Stimulated activated CD8-positive, alpha-beta memory T cell treated with anti-CD3 and anti-CD28 coated beads, Interleukin-4, amount 100 ng/mL, for 48 hours (primary cell): ENCODE results near the gene TBC1D9.

Experiments used
- DNase-seq: peaks from one replicate; pipeline ENCODE4 v3.0.0-alpha.2; 2020

The TBC1D9 gene

DNA sequence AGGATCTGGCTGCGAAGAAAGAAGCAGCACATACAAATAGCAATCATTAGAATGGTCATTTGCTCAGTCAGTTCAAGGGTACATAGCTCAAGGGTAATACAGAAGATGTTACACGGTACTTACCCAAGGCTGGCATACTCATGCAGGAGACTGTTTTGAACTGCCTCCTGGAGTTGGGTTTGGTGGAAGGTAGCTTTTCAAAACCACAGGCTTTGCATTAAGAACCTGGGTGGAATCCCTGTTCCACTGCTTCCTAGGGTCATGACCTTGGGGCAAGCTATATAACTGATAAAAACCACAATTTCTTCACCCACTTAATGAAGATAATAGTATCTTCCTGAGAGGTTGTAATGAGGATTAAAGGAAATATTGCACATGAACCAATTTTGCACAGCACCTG is 36.5 kb downstream of the TBC1D9 start:
- no peak for DNase-seq

DNA sequence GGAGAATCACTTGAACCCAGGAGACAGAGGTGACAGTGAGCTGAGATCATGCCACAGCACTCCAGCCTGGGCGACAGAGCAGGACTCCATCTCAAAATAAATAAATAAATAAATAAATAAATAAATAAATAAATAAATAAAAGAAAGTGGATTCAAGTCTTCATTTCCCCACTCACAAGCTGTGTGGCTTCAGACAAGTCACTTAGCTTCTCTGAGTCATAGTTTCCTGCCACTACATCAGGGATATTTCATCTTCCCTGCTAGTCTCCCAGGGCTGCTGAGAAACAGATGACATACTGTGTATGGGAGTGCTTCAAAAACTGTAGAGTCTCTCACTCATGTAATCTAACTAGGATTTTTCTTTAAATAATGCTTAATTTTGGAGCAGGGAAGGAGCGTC is 37.2 kb downstream of the TBC1D9 start:
- DNase-seq, result no peak

DNA sequence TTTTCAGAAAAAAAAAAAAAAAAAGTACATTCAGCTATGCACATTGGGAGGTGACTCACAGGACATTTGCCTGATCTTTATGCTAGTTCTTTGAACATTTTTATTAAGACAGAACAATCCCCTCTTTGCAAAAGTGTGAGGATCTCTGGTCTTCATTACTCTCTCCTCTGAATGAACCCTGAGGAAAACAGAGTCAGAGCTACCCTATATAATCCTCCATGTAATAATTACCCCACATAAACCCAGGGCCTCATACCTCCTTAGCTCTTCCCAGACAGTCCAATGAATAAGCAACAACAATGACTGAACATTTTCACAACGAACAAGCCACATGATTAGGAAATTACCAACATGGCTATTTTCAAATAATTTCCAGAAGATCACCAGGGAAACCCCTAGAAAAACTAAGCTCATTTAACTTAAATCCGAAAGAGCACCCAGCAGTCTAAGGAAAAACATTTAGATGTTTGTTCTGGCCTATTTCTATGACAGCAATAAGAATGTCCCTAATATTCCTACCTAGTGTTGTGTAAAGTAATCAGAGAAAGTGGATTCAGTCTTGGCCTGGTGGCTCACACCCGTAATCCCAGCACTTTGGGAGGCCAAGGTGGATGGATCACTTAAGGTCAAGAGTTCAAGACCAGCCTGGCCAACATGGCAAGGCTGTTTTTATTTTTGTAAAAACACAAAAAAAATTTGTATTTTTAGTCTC is 37.8 kb downstream of the TBC1D9 start:
- DNase-seq, result no peak

DNA sequence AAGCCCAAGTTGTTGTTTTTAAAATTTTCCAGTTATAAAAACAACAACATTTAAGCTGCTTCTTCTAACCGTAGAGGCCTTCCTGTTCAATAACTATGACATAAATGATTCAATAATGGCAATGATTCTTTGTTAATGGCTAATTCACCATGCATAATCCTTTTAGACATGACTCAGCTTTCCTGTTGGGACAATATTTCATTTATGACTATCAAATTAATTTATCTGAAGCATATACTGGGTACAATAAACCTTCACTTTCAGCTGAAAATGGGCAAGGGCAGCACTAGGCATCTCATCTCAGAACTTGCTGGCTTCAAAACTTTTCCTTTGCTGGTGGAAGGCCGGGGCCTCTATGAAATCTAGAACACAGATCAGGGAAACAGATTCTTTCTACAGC is 38.9 kb downstream of the TBC1D9 start:
- DNase-seq, result no peak

DNA sequence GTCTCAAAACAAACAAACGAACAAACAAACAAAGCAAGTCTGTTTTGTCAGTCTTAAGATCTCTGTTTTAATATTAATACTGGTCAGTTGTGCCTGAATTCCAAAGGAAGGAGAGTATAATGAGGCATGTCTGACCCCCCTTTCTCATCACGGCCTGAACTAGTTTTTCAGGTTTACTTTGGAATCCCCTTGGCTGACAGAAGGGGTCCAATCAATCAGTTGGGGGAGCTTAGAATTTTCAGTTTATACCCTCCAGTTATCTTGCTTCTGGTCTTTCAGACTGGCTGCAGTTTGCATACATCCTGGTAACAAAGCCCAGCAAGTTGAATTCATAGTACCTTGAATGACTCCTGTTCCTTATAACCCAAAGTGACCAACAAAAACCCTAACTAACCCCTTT is 41.1 kb downstream of the TBC1D9 start:
- DNase-seq, result no peak

DNA sequence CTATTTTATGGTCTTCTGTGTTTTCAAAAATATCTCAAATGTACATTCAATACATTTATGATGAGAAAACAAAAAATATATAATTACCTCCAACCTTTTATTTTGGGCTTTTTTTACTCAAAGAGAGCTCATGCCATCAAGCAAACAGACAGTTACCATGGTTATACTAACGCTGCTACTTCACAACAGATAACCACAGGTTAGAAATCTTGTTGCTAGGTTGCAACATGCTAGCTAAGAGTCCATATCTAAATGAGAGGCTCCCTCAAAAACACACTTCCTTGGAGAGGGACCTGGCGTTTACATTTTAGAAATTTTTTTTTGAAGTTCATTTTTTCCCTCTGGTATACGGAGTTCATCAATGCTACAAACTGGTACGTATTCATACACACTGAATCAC is 44.3 kb downstream of the TBC1D9 start:
- no peak for DNase-seq

DNA sequence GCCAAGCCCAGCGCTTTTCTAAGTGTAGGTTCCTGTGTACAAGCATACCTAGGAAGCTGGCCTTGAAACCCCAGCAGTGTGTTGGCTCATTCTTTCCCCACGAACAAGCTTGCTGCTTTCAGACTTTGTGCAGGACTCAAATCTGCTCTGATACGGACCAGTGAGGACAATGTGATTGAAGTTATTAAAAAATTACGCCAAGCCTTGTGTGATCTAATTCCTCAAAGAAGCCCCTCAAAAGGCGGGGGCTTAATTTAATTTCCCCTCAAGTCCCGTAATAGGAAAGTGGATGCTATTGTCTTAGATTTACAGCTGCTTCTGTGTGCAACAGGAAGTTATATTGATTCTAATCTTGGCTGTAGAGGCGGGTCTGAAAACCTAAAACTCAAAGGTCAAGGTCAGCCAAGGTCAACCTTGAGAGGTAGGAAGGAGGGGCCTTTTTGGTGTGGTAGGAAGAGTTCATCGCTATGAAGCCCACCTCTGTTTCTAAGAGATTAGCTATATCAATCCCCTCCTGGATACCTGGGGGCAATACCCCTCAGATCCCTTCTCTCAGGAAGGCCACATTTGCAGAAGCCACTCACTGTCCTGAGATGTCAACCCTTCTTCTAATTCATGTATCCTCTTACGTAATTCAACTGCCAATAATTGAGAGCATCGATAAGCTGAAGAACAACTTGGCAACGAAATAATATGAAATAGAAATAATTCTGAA is 45.1 kb downstream of the TBC1D9 start:
- DNase-seq, result no peak

DNA sequence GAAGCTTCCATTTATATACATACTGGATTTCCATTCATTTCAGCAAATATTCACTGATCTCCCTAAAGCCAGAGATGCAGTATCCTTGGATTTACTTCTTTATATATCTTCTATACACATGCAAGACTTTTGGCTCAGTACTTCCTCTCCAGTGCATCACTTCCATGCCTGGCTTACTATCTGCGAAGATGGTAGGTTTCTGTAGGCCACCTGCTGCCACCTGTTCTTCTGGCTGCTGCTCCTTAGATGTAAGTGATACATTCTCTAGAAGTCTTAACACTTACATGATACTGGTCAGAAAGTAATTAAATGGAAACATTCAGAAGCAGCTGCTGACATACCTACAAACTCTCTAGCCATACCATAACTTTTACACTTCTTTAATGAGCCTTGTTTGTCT is 48.9 kb downstream of the TBC1D9 start:
- no peak for DNase-seq

DNA sequence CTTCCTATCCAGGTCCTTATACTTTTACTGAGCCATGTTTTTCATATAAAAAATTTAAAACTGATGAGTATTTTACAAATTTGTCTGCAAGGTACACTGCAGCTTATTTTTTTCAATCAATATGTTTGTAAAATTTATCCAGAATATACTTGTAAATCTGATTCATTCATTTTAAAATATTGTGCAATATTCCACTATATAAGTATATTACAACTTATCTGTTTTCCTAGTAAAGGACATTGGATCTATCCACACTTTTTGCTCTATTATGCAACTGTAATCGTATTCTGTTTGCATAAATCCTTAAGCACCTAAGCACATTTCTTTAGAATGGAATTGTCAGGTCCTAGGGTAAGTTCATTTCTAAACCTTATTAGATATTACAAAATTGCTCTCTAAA is 49.5 kb downstream of the TBC1D9 start:
- no peak for DNase-seq

DNA sequence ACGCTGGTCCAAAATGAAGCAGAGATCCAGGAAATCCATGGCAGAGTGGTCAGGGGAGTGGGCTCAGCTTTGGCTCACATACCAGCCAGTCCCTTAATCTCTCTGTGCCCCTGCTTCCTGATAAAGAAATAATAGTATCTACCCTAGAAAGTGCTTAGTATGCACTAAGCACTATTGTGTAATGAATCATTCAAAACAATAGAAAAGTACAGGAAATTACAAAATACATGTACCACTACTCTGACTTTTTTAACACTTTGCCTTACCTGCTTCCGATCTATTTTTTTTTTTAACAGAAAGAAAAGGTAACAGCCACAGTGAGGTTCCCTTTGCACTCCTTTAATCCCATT is 49.9 kb downstream of the TBC1D9 start:
- no peak for DNase-seq

DNA sequence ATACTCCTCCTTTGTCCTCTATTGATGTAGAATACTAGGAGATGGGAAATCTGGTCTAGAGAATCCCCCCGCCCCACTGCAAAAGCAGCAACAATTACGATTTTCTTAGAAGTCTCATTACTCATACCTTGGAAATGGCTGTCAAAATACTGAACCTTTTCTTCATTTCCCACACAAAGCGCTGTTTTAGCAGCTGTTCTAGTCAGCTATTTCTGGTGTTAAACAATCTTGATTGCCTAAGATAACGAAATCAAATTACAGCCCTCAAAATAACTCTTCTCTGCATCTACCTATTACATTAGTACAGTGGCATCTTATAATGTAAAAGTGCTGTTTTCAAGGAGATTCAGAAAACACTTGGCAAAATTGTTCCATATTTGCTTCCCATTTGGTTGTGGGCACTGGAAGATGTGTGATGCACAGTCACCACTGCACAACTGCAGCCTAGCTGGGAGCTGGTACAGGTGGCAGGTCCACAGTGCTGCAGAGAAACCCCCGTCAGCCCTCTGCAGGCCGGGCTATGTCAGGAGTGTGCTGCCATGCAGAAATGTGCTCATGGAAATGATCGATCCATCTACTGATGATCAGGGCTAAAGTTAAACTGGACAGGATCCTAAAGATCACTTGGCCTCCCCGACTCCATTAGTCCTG is 50.4 kb downstream of the TBC1D9 start:
- DNase-seq, result no peak

DNA sequence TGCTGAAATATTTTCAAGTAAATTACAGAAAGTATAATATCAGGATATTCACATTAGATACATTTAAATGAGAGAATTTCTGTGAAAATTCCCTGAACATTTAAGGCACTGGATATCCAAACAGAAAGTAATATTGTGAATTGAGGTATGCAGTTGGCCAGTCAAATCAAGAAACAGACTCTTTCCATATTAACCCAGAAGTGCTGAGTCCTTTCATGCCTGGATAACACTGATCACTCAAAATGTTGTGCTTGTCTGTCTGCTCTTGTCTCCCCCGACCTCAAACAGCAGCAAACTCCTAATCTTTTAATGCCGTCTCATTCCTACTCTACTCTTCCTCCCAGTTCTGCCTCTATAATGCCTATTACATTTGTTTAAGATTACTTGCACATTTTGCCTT is 51.2 kb downstream of the TBC1D9 start:
- no peak for DNase-seq

DNA sequence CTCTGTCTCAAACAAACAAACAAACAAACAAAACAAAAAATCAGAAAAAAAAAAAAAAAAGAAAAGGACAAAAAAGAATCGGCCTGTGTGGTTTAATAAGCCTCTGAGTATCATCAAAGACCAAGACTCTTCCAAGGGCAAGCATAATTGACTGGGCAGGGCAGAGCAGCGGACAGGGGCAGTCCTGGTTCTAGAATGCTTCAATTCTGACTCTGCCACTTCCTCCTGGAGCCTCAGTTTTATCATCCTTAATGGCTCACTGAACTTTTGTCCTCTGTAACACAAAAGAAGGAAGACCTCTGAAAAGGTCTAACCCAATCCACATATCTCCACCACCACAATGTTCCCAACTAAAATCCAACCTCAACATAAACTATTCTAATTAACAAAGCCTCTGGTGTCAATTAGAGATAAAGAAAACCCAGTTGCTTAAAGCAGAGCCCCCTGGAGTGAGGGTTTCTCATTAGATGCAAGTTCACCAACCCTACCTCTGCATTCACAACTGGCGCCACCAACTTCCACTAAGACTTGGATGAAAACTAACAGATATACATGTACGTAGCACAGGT is 51.7 kb downstream of the TBC1D9 start:
- DNase-seq, result no peak

DNA sequence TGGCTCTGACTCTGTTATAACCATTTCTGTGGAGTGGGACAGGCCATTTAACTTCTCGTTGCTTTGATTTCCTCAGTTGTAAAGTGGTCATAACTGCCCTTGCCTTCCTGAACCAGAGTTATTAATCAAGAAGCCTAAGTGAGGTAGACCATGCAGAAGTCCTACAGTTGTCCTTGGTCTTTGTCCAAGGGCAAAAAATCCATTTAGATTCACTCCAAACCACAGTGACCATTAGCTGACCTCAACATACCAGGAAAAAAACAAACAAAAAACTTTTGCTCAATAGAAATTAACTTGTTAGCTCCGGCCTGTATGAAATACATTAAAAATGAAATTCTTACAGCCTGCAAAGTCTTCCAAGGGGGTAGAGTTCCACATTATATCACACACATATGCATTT is 52.7 kb downstream of the TBC1D9 start:
- DNase-seq, result no peak

DNA sequence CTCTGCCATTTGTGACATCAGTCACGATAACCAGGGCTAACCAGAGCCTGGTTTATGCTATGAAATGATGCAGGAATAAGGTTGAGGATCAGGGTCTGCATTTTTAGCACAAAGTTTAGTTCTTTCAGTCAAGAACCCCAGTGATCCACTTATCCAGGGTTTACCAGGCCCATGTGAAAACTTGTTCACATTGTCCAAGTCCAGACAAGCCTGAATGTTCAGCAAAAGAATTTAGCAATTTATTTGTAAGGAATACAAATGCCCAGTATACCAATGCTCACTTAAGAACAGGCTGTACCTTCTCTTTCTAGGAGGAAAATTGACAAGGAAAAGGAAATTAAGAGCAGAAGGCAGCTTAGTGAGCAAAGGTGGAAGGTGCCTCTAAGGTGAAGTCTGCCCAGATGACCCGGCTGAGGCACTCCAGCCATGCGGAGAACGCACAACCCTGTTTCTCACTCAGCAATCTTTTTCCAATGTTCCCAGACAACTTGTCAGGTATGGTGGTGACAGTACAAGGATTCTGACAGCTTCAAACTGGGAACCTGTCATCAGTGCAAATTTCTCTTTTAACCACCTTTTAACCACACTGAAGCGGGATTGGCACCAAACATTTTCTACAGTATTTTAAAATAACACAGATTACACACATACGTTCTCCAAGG is 54.0 kb downstream of the TBC1D9 start:
- no peak for DNase-seq

DNA sequence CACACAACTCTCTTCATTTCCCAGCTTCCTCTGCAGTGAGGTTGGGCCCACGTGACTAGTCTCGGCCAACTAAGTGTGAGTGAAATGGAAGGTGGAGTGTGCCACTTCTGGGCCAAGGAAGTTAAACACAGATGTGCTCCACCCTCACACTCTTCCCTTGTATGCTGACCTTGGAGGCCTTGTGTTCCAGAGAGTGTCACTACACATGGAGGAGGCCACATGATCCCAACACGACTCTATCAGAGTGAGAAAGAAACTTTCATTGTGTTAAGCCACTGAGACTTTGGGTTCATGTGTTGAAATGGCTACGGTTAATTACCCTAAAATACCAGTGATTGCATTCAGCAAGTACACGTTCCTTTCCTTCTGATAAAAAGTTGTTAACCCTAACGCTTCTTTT is 55.1 kb downstream of the TBC1D9 start:
- DNase-seq, result no peak

DNA sequence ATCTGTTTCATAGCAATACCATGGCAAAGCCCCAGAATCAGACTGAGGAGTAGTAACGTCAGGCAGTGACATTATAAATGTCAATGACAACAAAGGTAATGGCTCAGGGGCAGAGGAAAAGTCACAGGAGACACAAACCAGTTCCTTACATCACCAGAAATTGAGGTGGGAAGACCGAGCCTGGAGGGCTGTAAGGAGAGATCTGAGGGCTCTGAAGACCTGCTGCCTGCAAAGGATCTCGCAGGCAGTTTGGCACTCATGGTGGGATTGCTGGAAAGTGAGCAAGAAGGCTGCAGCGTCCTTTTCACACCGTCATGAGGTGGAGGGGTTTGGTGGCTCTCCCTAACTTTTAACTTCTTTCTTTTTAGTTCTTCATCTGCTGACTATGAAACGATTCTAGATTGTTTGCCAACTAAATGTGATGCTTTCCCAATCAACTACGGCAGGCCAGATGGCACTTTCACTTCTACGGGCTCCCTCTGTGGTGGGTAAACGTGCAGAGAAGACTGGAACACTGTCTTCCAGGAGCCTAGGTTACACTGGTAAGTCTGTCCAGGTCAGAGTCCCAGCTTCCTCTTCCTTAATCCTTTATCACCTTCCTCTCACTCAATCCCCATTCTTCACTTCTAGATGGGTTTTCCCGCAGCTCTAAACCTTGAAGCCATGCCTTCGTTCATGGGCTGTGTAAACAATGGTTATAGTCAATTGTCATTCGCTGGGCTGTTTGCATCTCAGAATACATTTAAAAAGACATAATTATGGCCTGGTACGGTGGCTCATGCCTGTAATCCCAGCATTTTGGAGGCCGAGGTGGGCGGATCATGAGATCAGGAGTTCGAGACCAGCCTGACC is 58.2 kb downstream of the TBC1D9 start:
- DNase-seq, result no peak

DNA sequence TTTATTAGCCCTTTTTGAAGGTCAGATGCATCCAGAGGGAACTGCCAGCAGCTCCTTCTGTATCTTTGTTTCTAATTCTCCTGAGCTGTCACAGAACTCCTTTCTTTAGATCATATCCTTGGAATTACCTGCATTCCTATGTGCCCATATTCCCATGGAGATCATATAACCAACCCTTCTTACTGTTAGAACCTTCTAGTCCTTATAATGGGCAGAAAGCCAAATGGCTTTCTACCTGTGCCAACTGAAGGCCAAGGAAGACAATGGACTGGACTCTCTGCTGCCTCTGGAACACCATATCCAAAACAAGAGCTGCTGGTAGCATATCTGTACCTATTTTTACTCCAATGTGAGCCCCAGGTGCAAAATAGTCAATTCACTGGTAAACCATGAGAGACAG is 60.7 kb downstream of the TBC1D9 start:
- no peak for DNase-seq

DNA sequence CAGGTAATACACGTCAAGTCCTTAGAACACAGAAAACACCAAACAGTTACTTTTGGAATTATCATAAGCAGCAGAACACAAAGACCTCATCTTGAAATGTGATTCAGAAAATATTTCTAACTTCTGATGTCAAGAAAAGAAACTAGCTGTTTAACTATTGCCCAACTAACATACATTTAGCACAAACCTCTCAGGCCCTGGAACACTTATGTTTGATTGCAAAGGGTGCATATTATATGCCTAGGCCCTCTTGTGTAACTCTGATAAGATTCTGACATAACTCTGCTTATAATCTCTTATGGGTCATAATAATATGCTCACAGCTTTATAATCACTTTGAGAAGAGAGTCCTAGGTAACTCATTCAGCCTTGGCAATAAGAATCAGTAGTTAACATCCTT is 62.6 kb downstream of the TBC1D9 start:
- DNase-seq, result no peak

DNA sequence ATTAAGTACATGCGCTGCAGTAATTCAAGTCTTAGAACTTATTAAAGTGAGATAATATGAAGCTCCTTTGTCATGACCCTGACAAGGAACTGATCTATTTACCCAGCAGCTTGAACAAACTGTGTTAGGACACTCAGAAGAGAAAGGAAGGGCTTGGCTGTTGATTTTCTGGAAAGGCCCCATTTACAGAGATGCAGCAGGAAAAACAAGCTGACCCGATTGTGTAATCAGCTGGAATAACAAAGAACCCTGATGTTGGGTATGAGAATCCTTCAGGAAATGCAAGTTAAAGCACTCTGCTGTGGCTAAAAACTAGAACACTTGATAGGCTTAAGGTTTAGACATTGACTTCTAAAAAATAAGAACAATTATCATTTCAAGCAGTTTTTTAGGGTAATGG is 64.8 kb downstream of the TBC1D9 start:
- DNase-seq, result no peak

DNA sequence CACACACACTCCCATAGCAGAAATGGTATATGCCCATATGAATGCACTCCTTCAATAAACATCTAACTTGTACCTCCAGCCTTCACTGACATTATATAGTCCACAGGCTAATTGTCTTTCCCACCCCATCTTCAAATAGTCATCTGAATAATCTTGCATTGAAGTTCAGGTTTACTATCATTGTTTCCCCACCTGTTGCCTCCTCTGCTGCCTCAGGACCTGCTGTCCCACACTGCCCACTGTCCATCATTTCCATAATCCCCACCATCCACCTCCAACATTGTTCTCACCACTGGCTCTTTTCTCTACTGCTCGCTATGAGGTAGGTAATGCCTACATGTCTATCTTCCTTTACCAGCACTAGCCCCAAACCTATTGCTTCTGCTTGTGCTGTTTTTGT is 66.1 kb downstream of the TBC1D9 start:
- no peak for DNase-seq

DNA sequence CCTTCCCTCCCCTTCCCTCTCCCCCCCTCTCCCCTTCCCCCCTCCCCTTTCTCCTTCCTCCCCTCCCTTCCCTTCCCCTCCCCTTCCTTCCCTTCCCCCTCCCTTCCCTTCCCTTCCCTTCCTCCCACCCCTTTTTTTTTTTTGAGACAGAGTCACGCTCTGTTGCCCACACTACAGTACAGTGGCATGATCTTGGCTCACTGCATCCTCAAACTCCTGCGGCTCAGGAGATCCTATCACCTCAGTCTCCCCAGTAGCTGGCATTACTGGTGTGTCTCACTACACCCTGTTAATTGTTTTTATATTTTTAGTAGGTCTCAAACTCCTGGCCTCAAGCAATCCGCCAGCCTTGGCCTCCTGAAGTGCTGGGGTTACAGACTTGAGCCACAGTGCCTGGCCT is 66.6 kb downstream of the TBC1D9 start:
- no peak for DNase-seq
